GM21786 (cell line): Measurements from ENCODE around the gene CDON.
"Not testable (repeated sequence)": the region's sequence is repeated elsewhere in the genome, so short reads cannot be mapped to it uniquely, and the experiment has no call there.

Experiments used
- ATAC-seq: cut with Tn5 transposase; IDR thresholded peaks from one replicate; pipeline ENCODE4 v1.9.1; 2021; ENCODE audit not compliant: unreplicated experiment

The CDON gene

GRCh38 chr11:126002181-126002580 is 60.5 kb downstream of the CDON start:
- ATAC-seq: no peak

- no peak for ATAC-seq
These were observed 63.3 kb downstream of the CDON start for GRCh38 chr11:125999234-125999880.

GRCh38 chr11:125998267-125998666 is 64.4 kb downstream of the CDON start:
- ATAC-seq: no peak

- peak; percentile 56 for ATAC-seq
These were observed 67.4 kb downstream of the CDON start for GRCh38 chr11:125995313-125995712.

GRCh38 chr11:125994509-125994908 is 68.2 kb downstream of the CDON start:
- ATAC-seq: no peak

GRCh38 chr11:125992893-125993292 is 69.8 kb downstream of the CDON start:
- no peak for ATAC-seq

- ATAC-seq: no peak
These were observed 72.4 kb downstream of the CDON start for GRCh38 chr11:125990244-125990643.

GRCh38 chr11:125987066-125987641 is 75.5 kb downstream of the CDON start:
- ATAC-seq: no peak

- ATAC-seq: not testable (repeated sequence)
These were observed 76.7 kb downstream of the CDON start for GRCh38 chr11:125985956-125986355.

- no peak for ATAC-seq
These were observed 80.3 kb downstream of the CDON start for GRCh38 chr11:125982348-125982730.

GRCh38 chr11:125980436-125980835 is 82.2 kb downstream of the CDON start:
- ATAC-seq: no peak

- no peak for ATAC-seq
These were observed 83.2 kb downstream of the CDON start for GRCh38 chr11:125979511-125979910.

GRCh38 chr11:125978778-125979407 is 83.8 kb downstream of the CDON start:
- ATAC-seq: no peak

- no peak for ATAC-seq
These were observed 84.4 kb downstream of the CDON start for GRCh38 chr11:125978181-125978716.

- no peak for ATAC-seq
These were observed 85.3 kb downstream of the CDON start for GRCh38 chr11:125977333-125977732.

GRCh38 chr11:125976156-125976555 is 86.5 kb downstream of the CDON start:
- ATAC-seq: no peak

- no peak for ATAC-seq
These were observed 87.0 kb downstream of the CDON start for GRCh38 chr11:125975634-125976033.

GRCh38 chr11:125974284-125974683 is 88.4 kb downstream of the CDON start:
- ATAC-seq: no peak

- no peak for ATAC-seq
These were observed 91.0 kb downstream of the CDON start for GRCh38 chr11:125971618-125972017.

- no peak for ATAC-seq
These were observed 94.3 kb downstream of the CDON start for GRCh38 chr11:125968354-125968753.

- no peak for ATAC-seq
These were observed 95.2 kb downstream of the CDON start for GRCh38 chr11:125967515-125967914.

GRCh38 chr11:125960771-125961170 is 101.9 kb downstream of the CDON start:
- no peak for ATAC-seq
